Measurements from ENCODE around the gene SLC12A2. TPM values are rescaled to one million over a fixed set of nuclear protein-coding genes. Genes with fewer than 3 reads are reported as not detected.

The SLC12A2 gene
- total RNA-seq, 1 donor from 2014 or later: 77.8 TPM

DNA sequence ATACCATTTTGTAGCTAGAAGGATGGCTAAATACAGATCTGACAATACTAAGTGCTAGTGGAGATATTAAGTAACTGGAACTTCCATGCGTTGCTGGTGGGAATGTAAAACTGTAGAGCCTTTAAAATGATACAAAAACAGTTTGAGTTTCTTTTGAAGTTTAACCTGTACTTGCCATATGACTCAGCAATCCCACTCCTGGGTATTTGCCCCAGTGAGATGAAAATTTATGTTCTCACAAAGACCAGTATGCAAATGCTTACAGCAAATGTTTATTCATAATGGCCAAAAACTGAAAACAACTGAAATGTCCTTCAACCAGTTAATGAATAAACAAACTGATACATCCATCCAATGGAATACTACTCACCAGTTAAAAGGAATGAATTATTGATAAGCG, 137.3 kb downstream of the SLC12A2 start:
- Mint-ChIP-seq H3K4me3 (no peak overlapping the region), H3K36me3 (no peaks in the 10 kb centered on the region), H3K27me3 (peaks cover 6% of the 10 kb centered on the region), H3K4me1 (ENCODE audit: unreplicated experiment) (peaks cover 11% of the 10 kb centered on the region), H3K27ac (no peak overlapping the region), H3K9me3 (no peaks in the 10 kb centered on the region)
- TF ChIP-seq, protein P1, sequence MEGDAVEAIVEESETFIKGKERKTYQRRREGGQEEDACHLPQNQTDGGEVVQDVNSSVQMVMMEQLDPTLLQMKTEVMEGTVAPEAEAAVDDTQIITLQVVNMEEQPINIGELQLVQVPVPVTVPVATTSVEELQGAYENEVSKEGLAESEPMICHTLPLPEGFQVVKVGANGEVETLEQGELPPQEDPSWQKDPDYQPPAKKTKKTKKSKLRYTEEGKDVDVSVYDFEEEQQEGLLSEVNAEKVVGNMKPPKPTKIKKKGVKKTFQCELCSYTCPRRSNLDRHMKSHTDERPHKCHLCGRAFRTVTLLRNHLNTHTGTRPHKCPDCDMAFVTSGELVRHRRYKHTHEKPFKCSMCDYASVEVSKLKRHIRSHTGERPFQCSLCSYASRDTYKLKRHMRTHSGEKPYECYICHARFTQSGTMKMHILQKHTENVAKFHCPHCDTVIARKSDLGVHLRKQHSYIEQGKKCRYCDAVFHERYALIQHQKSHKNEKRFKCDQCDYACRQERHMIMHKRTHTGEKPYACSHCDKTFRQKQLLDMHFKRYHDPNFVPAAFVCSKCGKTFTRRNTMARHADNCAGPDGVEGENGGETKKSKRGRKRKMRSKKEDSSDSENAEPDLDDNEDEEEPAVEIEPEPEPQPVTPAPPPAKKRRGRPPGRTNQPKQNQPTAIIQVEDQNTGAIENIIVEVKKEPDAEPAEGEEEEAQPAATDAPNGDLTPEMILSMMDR (conservative IDR thresholded peaks at IDR 0.05): no peak
- DNase-seq (ENCODE audit: extremely low spot score, unreplicated experiment): no peak

DNA sequence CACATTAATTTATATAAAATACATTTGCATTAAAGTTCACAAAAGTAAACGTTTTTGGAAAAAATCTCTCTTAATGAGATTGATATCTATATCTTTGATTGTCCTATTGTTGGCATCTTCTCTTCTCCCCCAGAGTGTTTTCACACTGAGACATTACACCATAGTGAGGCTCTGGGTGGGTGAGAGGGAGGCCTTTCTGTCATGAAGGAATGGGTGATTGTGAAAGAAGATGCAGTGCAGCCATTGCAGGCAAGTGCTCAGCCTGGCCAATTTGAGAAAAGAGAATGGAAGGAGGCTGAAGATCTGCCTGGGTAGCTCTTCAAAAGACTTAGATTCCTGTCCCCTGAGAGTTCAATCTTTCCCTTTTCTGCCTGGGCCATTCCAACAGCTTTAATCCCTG, 140.8 kb downstream of the SLC12A2 start:
- Mint-ChIP-seq H3K27me3 (peaks cover 6% of the 10 kb centered on the region), H3K4me1 (ENCODE audit: unreplicated experiment) (peaks cover 11% of the 10 kb centered on the region), H3K9me3 (no peaks in the 10 kb centered on the region), H3K36me3 (no peaks in the 10 kb centered on the region), H3K27ac (no peak overlapping the region), H3K4me3 (no peak overlapping the region)
- DNase-seq (ENCODE audit: extremely low spot score, unreplicated experiment): no peak
- TF ChIP-seq, protein P1 (conservative IDR thresholded peaks at IDR 0.05): no peak

DNA sequence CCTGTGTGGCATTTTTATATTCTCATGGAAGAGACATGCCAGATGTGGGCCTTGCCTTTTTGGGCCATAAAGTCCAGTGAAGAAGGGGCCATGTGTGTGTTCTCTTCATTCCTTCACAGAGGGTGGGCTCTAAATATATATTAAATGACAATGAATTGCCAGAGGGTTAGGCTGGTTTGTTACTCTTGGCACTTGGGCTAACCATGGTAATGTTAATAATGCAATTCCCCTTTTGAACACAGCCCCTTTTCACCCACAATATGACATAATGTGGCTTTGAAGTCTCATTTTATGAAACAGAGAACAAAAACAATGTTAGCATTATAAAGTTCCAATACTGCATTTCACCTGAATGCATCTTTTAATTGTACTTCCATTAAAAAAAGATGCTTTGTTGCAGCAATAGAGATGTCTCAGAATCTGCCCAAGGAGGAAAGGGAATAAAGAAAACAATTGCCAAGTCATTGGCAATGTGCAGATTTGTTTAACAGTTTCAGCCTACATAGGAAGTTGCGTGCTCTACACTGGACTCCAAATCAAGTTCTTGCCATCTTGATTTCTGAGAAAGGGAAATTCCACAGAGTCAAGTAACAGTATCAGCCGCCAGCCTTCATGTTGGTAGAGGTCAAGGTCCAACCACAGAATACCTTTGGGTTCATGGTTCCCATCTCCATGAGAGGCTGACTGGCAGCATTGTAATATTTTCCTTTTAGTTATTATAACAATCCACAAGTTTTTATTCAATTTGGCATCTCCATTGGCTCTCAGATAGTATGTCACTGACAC, 141.9 kb downstream of the SLC12A2 start:
- Mint-ChIP-seq H3K27me3 (peaks cover 6% of the 10 kb centered on the region), H3K36me3 (no peaks in the 10 kb centered on the region), H3K4me1 (ENCODE audit: unreplicated experiment) (peaks cover 11% of the 10 kb centered on the region), H3K4me3 (no peak overlapping the region), H3K9me3 (no peaks in the 10 kb centered on the region), H3K27ac (no peak overlapping the region)
- TF ChIP-seq, protein P1 (conservative IDR thresholded peaks at IDR 0.05): no peak
- DNase-seq (ENCODE audit: extremely low spot score, unreplicated experiment): no peak

DNA sequence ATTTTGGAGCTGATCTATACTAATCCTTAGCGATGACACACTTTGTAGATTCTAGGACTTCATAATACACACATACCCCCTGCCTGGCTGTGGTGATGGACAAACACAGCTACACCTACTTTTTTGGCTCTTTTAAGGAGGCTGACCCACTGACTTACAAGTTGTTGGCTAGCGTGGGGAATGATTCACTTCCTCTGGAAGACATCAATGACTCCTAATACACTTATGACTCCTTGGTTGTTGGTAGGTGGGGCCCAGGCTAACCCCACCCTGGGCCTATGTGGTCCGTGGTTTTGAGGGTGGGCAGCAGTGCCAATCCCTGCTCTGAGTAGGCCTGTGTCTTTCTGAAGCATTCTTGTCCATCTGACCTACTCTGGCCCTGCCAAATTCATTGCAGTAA, 144.4 kb downstream of the SLC12A2 start:
- no peak overlapping the region for H3K27ac Mint-ChIP-seq
- no peak for DNase-seq (ENCODE audit: extremely low spot score, unreplicated experiment)
- TF ChIP-seq, protein P1 (conservative IDR thresholded peaks at IDR 0.05): no peak
- no peaks in the 10 kb centered on the region for H3K36me3 Mint-ChIP-seq
- peaks cover 5% of the 10 kb centered on the region for H3K9me3 Mint-ChIP-seq
- H3K4me1 Mint-ChIP-seq (ENCODE audit: unreplicated experiment): peaks cover 11% of the 10 kb centered on the region
- H3K27me3 Mint-ChIP-seq: peaks cover 2% of the 10 kb centered on the region
- H3K4me3 Mint-ChIP-seq: no peak overlapping the region

DNA sequence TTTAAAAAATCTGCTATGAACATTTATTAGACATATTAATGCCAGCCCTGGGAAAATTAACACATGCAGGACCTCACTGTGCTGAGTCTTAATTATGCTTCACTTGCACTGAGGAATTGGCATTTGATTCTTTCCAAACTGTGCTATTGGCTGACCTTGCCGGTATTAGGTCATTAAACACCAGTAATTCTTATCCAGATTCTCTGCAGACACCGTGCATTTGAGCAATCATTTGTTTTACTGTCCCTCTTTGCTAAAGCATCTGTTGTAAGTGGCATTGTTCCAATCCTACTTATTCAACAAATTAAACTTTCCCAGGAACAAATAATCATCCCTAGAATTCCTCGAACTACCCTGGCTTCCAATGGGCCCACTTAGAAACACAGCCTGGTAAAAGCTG, 145.0 kb downstream of the SLC12A2 start:
- no peak overlapping the region for H3K4me3 Mint-ChIP-seq
- TF ChIP-seq, protein P1 (conservative IDR thresholded peaks at IDR 0.05): no peak
- no peak overlapping the region for H3K27ac Mint-ChIP-seq
- H3K9me3 Mint-ChIP-seq: peaks cover 6% of the 10 kb centered on the region
- DNase-seq (ENCODE audit: extremely low spot score, unreplicated experiment): no peak
- no peaks in the 10 kb centered on the region for H3K27me3 Mint-ChIP-seq
- H3K4me1 Mint-ChIP-seq (ENCODE audit: unreplicated experiment): peaks cover 11% of the 10 kb centered on the region
- H3K36me3 Mint-ChIP-seq: no peaks in the 10 kb centered on the region
